ENCODE measurements around the gene REG4.

GRCh38 chr1:119828266-119828665 lies 17.0 kb upstream of the REG4 start:
- TF ChIP-seq CTCF (IDR thresholded peaks at IDR 0.05) (no peak), POLR2A (IDR thresholded peaks at IDR 0.05) (no peak)
